Measurements from ENCODE around the gene CCDC121.

Gene CCDC121

GRCh38 chr2:27628767-27629709 is at the start of gene CCDC121, which contains the start of gene GPN1:
CCDC121 (minus strand) TSS chr2:27629012; CDS start chr2:27627799, 1,213 bp downstream.
GPN1 (plus strand) TSS chr2:27629050; CDS start chr2:27629059, 9 bp downstream.
- peak; percentile 93 for ATAC-seq
- TF ChIP-seq PATZ1 (CRISPR knock-in tag; IDR thresholded peaks at IDR 0.05; ENCODE audit: borderline replicate concordance): no peak
- no peak for TF ChIP-seq ESRRG (CRISPR knock-in tag; IDR thresholded peaks at IDR 0.05)
- no peak for TF ChIP-seq ZNF70 (CRISPR knock-in tag; IDR thresholded peaks at IDR 0.05)
- TF ChIP-seq CSDC2 (CRISPR knock-in tag; IDR thresholded peaks at IDR 0.05): no peak
- no peak for TF ChIP-seq TSHZ2 (CRISPR knock-in tag; IDR thresholded peaks at IDR 0.05)
- no peak for TF ChIP-seq CSRNP3 (CRISPR knock-in tag; IDR thresholded peaks at IDR 0.05)
- no peak for TF ChIP-seq ARNTL (CRISPR knock-in tag; IDR thresholded peaks at IDR 0.05; ENCODE audit: borderline replicate concordance, low read depth)
- TF ChIP-seq RARB (CRISPR knock-in tag; IDR thresholded peaks at IDR 0.05): no peak
- TF ChIP-seq GLIS3 (CRISPR knock-in tag; IDR thresholded peaks at IDR 0.05): peak; percentile 77
- peak; percentile 26; the same call in 1 of the 2 replicates for TF ChIP-seq CREB5 (CRISPR knock-in tag; IDR thresholded peaks at IDR 0.05; ENCODE audit: low read depth)
- no peak; the same call in 1 of the 2 replicates for TF ChIP-seq ZFP3 (CRISPR knock-in tag; IDR thresholded peaks at IDR 0.05)
- no peak for TF ChIP-seq SNAI2 (CRISPR knock-in tag; IDR thresholded peaks at IDR 0.05)
- TF ChIP-seq ZNF8 (CRISPR knock-in tag; IDR thresholded peaks at IDR 0.05): no peak

- TF ChIP-seq ZFP3 (CRISPR knock-in tag; IDR thresholded peaks at IDR 0.05) (no peak), SNAI2 (CRISPR knock-in tag; IDR thresholded peaks at IDR 0.05) (no peak), ARNTL (CRISPR knock-in tag; IDR thresholded peaks at IDR 0.05; ENCODE audit: borderline replicate concordance, low read depth) (no peak), PPARA (CRISPR knock-in tag; IDR thresholded peaks at IDR 0.05; ENCODE audit: borderline replicate concordance) (no peak), GLIS3 (CRISPR knock-in tag; IDR thresholded peaks at IDR 0.05) (no peak), BACH2 (CRISPR knock-in tag; IDR thresholded peaks at IDR 0.05; ENCODE audit: borderline replicate concordance) (no peak), RARB (CRISPR knock-in tag; IDR thresholded peaks at IDR 0.05) (no peak), ZNF8 (CRISPR knock-in tag; IDR thresholded peaks at IDR 0.05) (no peak), POU6F1 (CRISPR knock-in tag; IDR thresholded peaks at IDR 0.05; ENCODE audit: borderline replicate concordance, low read depth) (no peak), ISL1 (CRISPR knock-in tag; IDR thresholded peaks at IDR 0.05) (no peak), ZFP30 (CRISPR knock-in tag; IDR thresholded peaks at IDR 0.05) (no peak)
- ATAC-seq: no peak
Measured at GRCh38 chr2:27672723-27673486, 44.1 kb upstream of the CCDC121 start.

Measured in SK-N-SH treated with all-trans-retinoic acid at 6 μM for 48 hours (cell line).